Fibroblast of skin of right biceps (primary cell): ENCODE data around the gene IKZF3.
A peak's percentile ranks its signal among the peaks of the same experiment; 100 is the strongest.
"Not testable (repeated sequence)": the region's sequence is repeated elsewhere in the genome, so short reads cannot be mapped to it uniquely, and the experiment has no call there.

Experiments
- DNase-seq: peaks from one replicate; pipeline ENCODE4 v3.0.0-alpha.2; 2013

Gene IKZF3

GRCh38 chr17:39754161-39754957 is 109.8 kb downstream of the IKZF3 start:
- peak; percentile 85 for DNase-seq

DNA sequence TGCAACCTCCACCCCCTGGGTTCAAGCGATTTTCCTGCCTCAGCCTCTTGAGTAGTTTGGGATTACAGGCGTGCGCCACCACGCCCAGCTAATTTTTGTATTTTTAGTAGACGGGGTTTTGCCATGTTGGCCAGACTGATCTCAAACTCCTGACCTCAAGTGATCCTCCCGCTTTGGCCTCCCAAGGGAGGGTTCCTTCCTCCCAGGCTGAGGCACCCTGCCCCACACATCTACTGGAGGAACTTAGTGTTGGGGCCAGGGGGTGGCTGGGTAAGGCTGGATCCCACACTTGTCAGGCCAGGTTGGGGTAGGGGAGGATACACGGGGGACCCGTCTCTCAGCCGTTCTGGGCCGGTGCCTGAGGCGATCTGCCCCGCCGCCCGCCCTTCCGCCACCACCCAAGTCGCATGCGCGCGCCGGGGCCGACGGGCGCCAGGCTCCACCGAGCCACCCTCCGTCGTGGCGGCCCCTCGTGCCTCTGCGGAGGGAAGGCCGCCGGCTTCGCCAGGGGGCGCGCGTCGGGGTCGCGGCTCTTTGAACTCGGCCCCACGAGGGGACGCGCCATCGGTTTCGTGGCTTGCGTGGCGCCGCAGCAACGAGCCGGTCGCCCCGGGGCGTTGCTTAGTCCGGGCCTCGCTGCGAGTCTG is 110.5 kb downstream of the IKZF3 start:
- peak; percentile 41 for DNase-seq

- DNase-seq: no peak
These were observed 111.8 kb downstream of the IKZF3 start for GRCh38 chr17:39752241-39752881.

GRCh38 chr17:39751637-39752036 is 112.5 kb downstream of the IKZF3 start:
- no peak for DNase-seq

DNA sequence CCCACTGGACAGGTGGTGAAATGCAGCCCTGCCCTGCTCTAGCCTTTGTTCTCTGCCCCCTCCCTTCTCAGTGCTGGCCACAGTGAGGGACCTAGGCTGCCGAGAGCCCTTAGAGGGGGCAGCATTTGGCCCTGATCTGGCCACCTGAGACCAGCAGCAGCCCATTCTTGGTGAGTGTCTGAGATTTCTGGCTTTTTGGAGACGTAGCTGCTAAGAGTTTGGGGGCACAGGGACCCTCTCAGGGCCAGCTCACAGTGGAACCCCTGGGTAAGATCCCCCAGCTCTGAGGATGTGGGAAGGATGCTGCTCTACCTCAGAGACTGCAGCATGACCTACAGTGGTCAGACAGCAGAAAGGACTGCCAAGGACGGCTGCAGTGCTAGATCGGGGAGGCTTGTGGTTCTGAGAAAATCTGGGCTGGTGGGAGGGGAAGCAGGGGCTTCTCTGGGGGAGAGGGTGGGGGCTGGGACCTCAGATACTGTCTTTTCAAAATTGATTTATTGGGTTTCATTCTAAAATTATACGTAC is 113.0 kb downstream of the IKZF3 start:
- no peak for DNase-seq

DNA sequence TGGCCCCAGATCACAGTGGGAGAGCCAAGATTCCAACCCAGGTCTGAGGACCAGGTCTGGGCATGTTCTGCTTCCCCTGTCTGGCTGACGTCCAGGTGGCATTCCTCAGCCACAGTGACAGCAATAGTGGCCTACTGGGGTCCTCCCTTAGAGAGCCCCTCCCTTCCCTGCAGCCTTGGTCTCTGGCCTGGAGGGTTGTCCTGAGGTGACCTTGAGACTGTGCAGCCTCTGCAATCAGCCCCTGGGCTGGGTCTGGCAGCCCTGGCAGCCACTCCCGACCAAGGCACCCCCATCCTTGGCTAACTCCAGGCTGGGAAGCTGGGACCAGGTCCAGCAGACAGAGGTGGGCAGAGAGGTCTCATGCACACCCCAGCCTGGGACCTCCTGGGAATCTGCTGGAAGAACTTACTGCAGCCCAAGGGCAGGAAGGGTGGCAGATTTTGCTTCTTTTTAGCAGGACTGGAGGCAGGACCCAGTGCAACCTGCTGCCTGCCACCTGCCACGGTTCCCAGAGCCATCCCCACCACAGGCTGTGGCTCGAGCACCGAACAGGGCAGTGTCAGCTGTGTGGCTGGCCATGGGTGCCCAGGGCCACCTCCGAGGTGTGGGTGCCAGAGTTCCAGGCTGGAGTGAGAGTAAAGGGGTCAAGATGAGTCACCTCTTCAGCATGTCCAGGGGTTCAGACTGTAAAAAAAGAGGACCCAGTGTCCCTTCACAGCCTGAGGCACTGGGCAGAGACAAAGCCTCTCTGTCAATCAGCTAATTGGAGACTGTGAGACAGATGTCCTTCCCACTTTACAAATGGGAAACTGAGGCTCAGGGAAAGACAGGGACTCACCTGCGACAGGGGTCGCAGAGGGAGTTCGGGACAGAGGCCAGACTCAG is 113.7 kb downstream of the IKZF3 start:
- DNase-seq: no peak

- DNase-seq: not testable (repeated sequence)
These were observed 115.6 kb downstream of the IKZF3 start for GRCh38 chr17:39748444-39749034.

DNA sequence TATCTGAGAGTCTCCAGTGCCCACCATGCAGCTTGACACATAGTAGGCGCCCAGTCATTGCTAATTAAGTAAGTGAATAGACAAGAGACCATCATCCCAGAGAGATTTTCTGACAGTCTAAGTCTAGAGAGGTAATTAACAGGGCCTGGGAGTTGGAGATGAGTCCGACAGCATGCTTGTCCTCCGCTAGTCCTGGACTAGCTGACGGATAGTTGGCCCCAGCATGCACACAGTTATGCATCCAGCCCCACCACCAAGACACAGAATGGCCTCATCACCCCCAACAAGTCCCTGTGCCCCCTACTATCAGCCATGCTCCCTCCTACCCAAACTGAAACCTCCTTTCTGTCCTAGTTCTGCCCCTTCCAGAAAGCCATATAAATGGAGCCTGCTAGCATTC is 116.4 kb downstream of the IKZF3 start:
- no peak for DNase-seq

DNA sequence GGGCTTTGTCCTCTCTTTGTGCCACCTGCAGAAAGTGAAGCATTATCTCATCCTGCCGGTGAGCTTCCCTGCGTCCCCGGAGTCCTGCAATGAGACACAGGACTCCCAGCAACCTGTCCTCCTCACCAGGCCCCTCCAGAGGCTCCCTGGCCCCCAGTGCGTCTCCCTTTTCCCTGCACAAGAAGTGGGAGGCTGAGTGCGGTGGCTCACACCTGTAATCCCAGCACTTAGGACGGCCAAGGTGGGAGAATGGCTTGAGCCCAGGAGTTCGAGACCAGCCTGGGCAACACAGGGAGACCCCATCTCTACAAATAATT is 118.0 kb downstream of the IKZF3 start:
- no peak for DNase-seq

DNA sequence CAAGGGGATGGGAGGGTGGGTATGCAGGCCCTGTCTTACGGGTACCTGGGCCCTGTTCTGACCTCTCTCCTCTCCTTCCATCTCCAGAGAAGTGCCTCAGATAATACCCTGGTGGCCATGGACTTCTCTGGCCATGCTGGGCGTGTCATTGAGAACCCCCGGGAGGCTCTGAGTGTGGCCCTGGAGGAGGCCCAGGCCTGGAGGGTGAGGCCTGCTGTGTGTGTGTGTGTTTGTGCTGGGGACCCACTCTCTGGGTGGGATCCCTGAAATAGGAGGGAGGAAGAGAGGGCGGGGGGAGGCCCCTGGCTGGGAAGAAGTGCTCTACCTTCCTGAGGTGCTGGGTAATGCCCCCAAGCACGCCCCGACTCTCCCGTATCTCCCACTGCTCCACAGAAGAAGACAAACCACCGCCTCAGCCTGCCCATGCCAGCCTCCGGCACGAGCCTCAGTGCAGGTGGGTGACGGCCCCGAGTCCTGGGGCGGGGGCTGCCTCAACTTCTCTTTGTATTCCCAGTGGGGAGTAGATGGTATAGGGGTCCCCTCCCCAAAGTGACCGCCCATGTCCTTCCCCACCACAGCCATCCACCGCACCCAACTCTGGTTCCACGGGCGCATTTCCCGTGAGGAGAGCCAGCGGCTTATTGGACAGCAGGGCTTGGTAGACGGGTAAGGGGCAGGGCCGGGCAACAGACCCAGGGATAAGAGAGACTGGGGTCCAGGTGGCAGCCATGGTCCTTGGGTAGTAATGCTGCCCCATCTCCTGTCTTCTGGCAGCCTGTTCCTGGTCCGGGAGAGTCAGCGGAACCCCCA is 118.6 kb downstream of the IKZF3 start:
- no peak for DNase-seq

DNA sequence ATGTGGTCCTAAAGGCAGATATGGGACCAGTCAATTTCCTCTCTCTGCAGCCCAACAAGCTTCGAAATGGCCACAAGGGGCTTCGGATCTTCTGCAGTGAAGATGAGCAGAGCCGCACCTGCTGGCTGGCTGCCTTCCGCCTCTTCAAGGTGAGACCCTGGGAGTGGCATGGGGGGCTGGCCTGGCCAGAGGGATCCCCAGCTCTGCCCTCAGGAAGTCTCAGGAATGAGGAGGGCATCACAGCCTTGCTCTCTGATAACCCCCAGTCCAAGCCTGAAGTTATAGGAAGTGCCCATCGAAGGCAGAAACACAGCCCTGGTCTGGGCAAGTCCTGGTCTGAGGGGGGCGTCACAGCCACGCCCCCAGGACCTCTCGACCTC is 119.3 kb downstream of the IKZF3 start:
- no peak for DNase-seq

GRCh38 chr17:39744075-39744835 is 119.9 kb downstream of the IKZF3 start:
- DNase-seq: no peak

DNA sequence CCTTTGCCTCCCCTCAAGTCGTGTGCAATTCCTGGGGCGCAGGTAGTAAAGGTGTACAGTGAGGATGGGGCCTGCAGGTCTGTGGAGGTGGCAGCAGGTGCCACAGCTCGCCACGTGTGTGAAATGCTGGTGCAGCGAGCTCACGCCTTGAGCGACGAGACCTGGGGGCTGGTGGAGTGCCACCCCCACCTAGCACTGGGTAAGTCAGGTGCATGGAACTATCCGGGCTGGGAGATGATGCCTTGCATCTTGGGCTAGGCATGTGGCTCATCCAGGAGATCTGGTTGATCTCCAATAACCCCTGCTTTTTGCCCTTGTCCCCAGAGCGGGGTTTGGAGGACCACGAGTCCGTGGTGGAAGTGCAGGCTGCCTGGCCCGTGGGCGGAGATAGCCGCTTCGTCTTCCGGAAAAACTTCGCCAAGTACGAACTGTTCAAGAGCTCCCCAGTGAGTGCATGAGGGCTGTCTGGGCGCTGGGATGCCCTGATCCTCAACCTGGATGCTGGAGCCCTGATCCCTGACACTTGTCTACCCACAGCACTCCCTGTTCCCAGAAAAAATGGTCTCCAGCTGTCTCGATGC is 121.2 kb downstream of the IKZF3 start:
- no peak for DNase-seq

- no peak for DNase-seq
These were observed 121.8 kb downstream of the IKZF3 start for GRCh38 chr17:39742126-39742855.

DNA sequence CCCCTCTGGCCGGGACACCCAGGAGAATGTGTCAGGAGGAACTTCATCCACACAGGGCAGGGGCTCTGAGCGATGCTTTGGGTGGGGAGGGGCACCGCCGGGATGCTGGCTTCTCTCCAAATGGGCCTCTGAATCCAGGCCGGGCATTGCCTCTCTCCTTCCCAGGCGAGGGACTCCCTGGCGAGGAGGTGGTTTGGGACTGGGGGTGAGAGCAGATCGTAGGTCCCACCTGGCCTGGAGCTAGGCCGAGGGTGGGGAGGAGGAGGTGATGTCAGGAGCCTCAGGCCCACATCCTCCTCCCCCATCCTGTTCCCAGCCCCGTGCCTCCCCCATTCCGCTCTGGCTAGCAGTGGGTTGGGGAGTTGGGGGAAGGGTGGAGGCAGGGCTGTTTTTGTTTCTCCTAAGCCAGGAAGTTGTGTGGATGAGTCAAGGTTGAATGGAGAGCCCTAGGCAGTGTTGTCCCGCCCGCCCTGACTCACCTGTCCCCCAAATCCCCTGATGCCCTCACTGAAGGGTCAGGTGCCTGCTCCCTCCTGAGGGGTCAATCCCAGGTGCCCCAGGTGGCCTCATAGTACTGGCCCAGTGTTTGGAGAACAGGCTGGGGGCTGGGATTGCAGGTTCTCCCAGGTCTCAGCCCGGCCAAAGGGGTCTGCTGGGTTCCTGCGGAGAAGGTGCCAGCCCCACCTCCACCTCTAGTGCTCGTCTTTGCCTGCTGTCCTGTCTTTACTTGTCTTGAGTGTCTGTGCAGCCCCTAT is 123.6 kb downstream of the IKZF3 start:
- peak; percentile 83 for DNase-seq

GRCh38 chr17:39739885-39740356 is 124.2 kb downstream of the IKZF3 start:
- peak; percentile 48 for DNase-seq

DNA sequence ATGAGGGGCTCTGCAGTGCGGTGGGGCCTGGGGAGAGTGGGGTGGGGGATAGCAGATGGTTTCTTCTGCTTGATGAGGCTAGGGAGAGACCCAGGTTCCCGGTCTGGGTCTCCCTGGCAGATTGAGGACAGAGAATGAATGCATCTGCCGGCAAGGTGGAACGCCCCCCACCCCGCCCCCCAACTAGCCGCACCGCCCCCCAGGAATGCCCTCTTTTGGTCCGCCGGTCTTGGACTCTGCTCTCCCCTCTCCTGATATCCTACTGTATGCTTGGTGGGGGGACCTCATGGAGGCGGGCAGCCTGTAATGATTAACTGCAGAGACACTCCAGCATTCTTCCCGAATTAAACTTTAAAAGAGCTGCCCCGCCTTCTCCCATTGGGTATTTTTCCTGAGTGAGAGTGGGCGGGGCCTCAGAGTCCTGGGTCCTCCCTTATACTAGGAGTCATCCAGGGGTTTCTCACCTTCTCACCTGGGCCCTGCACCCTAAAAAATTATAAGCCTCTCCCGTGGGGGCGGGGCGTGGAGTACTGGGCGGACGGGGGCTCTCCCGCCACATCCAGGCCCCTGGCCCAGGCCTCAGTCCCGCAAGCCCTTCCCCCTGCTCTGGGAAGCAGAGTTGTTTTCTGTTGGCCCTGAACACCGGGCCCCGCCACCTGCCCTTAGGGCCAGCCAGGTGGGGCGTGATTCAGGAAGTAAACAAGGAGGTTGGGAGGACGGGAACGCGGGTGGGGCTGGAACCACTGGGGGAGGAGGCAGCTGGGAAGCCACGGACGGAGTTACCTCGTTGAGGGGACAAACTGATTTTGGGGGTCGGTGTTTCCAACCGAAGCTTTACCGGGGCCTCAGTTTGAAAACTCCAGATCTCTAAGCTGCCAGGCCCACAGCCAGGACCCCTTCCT is 124.9 kb downstream of the IKZF3 start:
- peak; percentile 66 for DNase-seq

DNA sequence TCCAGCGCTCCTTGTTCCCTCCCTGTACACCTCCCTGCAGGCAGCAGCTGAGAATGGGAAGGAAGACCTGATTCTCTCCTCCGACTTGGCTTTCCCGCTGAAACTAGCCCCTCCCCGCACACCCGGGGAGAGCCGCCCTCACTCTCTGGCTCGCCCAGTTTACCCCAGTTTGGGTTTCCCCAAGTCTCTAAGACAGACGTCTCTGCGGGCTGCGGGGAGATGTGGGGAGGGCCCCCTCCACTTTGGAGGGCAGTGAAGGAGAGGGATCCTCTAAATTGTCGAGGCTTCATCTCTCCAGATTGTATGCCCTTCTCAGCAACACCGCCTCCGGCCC is 125.6 kb downstream of the IKZF3 start:
- DNase-seq: no peak
